ENCODE data around the gene KRT7.

Gene KRT7

GRCh38 chr12:52294803-52295202, 61.8 kb downstream of the KRT7 start:
- DNase-seq, result no peak

- no peak for DNase-seq
These were observed 62.6 kb downstream of the KRT7 start for GRCh38 chr12:52295663-52296062.

- no peak for DNase-seq
These were observed 63.7 kb downstream of the KRT7 start for GRCh38 chr12:52296572-52297215.
